Measurements from ENCODE around the gene CMSS1.

DNA sequence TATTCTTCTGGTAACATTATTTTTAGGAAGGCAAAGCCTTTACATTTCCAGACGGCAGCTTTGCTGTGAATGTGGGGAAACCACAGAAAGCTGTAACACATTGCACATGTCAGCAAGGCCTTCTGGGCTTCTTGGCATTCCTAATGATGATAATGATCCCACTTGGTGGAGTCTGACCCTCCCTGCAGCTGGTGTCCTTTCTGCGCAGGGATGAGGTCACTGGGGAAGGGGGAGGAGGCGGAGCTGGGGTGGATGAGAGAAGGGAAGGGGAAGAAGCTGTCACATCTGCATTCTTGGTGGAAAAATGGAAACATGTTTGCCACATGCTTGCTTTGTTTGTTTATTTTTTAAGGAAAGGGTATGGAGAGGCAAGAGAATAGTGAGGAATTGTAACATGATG is 228.0 kb downstream of the CMSS1 start:
- TF ChIP-seq ZNF384 (IDR thresholded peaks at IDR 0.05) (no peak), PKNOX1 (IDR thresholded peaks at IDR 0.05) (no peak), BHLHE40 (IDR thresholded peaks at IDR 0.05; ENCODE audit: borderline replicate concordance) (no peak), HDGF (IDR thresholded peaks at IDR 0.05; ENCODE audit: borderline replicate concordance) (no peak), SP1 (IDR thresholded peaks at IDR 0.05) (no peak), LEF1 (IDR thresholded peaks at IDR 0.05; ENCODE audit: borderline replicate concordance) (no peak), NFRKB (IDR thresholded peaks at IDR 0.05) (no peak), FOXK2 (IDR thresholded peaks at IDR 0.05) (no peak)
